ENCODE measurements around the gene E2F4. TPM values are rescaled to one million over a fixed set of nuclear protein-coding genes. Genes with fewer than 3 reads are reported as not detected.

The E2F4 gene
- polyA plus RNA-seq, 1 experiment = 83.2 TPM

DNA sequence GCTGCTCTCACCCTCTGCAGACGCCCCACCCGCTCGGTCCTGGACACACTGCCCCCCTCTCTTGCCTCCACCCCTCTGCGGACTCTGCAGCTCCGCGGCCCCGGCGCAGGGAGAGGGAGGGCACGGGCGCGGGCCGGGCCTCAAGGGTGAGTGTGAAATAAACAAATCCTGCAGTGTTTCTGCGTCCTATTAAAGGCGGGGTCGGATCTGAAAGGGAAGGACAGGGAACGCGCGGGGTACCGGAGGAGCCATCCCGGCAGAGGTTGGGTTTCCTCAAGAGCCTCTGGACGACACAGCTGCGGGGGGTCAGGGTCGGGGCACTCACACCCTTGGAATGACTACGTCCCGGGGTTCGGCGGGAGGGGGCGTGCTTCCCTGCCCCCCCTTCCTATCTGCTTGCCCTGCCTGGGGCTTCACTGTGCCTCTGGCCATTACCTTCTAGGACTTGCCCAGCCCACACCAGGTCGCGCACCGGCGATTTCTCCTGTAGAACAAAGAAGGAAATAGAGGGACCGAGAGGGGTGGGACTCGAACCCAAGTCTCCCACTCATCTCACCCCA is 27.9 kb upstream of the E2F4 start:
- peaks cover 18% of the 10 kb centered on the region for H3K27me3 ChIP-seq (ENCODE audit: control insufficient read depth, insufficient read depth, low read length)
- no peak for DNase-seq (ENCODE audit: low read depth)
- H3K4me3 ChIP-seq (ENCODE audit: low read depth, low read length) = peak overlapping the region; percentile 9
- CTCF ChIA-PET = interaction anchor here (0.9 to 7.1 kb wide), 2 partner anchors 9 to 11 kb away, joined by 3 to 36 read pairs; no protein-coding TSS in a partner anchor
- H3K36me3 ChIP-seq (ENCODE audit: control insufficient read depth, insufficient read depth, low read length) = no peaks in the 10 kb centered on the region
- TF ChIP-seq, protein P1, sequence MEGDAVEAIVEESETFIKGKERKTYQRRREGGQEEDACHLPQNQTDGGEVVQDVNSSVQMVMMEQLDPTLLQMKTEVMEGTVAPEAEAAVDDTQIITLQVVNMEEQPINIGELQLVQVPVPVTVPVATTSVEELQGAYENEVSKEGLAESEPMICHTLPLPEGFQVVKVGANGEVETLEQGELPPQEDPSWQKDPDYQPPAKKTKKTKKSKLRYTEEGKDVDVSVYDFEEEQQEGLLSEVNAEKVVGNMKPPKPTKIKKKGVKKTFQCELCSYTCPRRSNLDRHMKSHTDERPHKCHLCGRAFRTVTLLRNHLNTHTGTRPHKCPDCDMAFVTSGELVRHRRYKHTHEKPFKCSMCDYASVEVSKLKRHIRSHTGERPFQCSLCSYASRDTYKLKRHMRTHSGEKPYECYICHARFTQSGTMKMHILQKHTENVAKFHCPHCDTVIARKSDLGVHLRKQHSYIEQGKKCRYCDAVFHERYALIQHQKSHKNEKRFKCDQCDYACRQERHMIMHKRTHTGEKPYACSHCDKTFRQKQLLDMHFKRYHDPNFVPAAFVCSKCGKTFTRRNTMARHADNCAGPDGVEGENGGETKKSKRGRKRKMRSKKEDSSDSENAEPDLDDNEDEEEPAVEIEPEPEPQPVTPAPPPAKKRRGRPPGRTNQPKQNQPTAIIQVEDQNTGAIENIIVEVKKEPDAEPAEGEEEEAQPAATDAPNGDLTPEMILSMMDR (IDR thresholded peaks at IDR 0.05; ENCODE audit: insufficient read depth, low read depth, low read length) = no peak
- POLR2A ChIA-PET = no interaction called here

- peak within 1 kb of the TSS; percentile 9 for H3K4me3 ChIP-seq (ENCODE audit: low read depth, low read length)
- TF ChIP-seq, protein P1 (IDR thresholded peaks at IDR 0.05; ENCODE audit: insufficient read depth, low read depth, low read length) = no peak
- ChIA-PET POLR2A (no interaction called here), CTCF (interaction anchor here (1.9 to 7.1 kb wide), 2 partner anchors 9 to 10 kb away, joined by 5 to 36 read pairs; no protein-coding TSS in a partner anchor)
- H3K36me3 ChIP-seq (ENCODE audit: control insufficient read depth, insufficient read depth, low read length) = no peaks in the 10 kb centered on the region
- H3K27me3 ChIP-seq (ENCODE audit: control insufficient read depth, insufficient read depth, low read length) = peaks cover 18% of the 10 kb centered on the region
- DNase-seq (ENCODE audit: low read depth) = no peak
These were observed 27.3 kb upstream of the E2F4 start, which contains the start of gene HSF4 for GRCh38 chr16:67164599-67165061. Gene HSF4 (plus strand): TSS chr16:67164745. CDS start chr16:67164812, 67 bp downstream.

DNA sequence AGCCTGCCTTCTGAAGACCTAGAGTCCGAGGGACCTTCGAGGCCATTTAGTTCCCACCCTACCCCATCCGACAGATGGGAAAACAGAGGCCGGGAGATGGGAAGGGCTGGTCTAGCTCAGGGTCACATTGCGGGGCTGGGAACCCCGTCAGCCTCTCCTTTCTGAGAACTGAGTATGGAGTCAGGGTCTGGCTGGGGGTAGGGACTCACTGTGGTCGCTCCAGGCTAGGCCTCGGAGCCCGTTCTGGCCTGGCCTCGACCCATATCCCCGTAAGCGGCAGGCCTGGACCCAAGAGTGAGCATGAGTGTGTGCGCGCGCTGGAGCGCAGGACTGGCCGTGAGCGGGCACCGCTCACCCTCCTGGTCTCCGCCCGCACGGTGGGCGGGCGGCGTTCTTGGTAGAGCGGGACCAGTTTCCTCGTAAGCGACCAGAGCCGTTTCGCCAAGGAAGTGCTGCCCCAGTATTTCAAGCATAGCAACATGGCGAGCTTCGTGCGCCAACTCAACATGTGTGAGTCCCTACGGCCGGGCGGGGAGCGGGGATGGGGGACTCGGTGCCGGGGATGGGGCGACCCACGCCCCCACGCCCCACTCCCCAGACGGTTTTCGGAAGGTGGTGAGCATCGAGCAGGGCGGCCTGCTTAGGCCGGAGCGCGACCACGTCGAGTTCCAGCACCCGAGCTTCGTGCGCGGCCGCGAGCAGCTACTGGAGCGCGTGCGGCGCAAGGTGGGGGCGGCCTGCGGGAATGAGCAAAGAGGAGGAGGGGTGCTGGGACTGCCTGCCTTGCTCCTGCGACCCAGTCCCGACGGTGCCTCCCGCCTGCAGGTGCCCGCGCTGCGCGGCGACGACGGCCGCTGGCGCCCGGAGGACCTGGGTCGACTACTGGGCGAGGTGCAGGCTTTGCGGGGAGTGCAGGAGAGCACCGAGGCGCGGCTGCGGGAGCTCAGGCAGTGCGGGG is 26.6 kb upstream of the E2F4 start:
- peaks cover 18% of the 10 kb centered on the region for H3K27me3 ChIP-seq (ENCODE audit: control insufficient read depth, insufficient read depth, low read length)
- no peak overlapping the region for H3K4me3 ChIP-seq (ENCODE audit: low read depth, low read length)
- H3K36me3 ChIP-seq (ENCODE audit: control insufficient read depth, insufficient read depth, low read length) = no peaks in the 10 kb centered on the region
- TF ChIP-seq, protein P1 (IDR thresholded peaks at IDR 0.05; ENCODE audit: insufficient read depth, low read depth, low read length) = no peak
- no peak for DNase-seq (ENCODE audit: low read depth)
- ChIA-PET POLR2A (no interaction called here), CTCF (interaction anchor here (1.0 to 7.1 kb wide), 4 partner anchors 10 to 207 kb away, joined by 3 to 36 read pairs (median 4); no protein-coding TSS in a partner anchor)

DNA sequence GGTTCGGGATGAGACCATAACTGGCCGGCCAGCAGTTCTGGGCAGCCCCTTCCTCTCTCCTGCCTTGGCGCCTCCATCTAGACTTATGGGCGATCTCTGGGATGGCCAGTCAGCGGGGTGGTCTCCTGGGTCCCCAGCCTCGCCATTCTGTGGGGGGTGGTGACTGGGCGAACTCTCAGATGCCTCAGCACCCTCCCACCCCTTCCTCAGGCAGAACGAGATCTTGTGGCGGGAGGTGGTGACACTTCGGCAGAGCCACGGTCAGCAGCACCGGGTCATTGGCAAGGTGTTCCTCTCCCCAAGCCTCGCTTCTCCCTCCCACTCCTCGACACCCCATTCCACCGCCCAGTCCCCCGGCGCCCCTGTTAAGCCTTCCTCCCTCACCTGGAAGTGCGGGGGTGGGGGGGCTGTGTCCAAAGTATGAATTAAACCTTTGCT is 25.8 kb upstream of the E2F4 start:
- no peak for DNase-seq (ENCODE audit: low read depth)
- ChIA-PET POLR2A (no interaction called here), CTCF (interaction anchor here (1.0 to 7.1 kb wide), 4 partner anchors 9 to 207 kb away, joined by 3 to 36 read pairs (median 4); no protein-coding TSS in a partner anchor)
- peaks cover 18% of the 10 kb centered on the region for H3K27me3 ChIP-seq (ENCODE audit: control insufficient read depth, insufficient read depth, low read length)
- no peak overlapping the region for H3K4me3 ChIP-seq (ENCODE audit: low read depth, low read length)
- TF ChIP-seq, protein P1 (IDR thresholded peaks at IDR 0.05; ENCODE audit: insufficient read depth, low read depth, low read length) = no peak
- no peaks in the 10 kb centered on the region for H3K36me3 ChIP-seq (ENCODE audit: control insufficient read depth, insufficient read depth, low read length)
